H9 (cell line): ENCODE data around the gene MIPOL1. TPM values are rescaled to one million over a fixed set of nuclear protein-coding genes. Genes with fewer than 3 reads are reported as not detected.

Source experiments
- DNase-seq: peaks from one replicate; pipeline ENCODE4 v3.0.0-alpha.2; 2017
- H2AFZ ChIP-seq: one replicate; pipeline ENCODE4 v1.6.1; 2013; ENCODE audit warnings: mild to moderate bottlenecking, low read length, control low read depth, moderate library complexity
- H2AK5ac ChIP-seq: 2 replicates; pipeline ENCODE4 v1.6.1; 2013; ENCODE audit warnings: low read length, control low read depth, mixed read lengths; ENCODE audit not compliant: insufficient read length
- H2BK120ac ChIP-seq: one replicate; pipeline ENCODE4 v1.6.1; 2013; ENCODE audit warnings: low read depth, mild to moderate bottlenecking, low read length, control low read depth, inconsistent platforms; ENCODE audit not compliant: poor library complexity, severe bottlenecking
- H2BK12ac ChIP-seq: 2 replicates; pipeline ENCODE4 v1.6.1; 2013; ENCODE audit warnings: low read length, control low read depth, mixed read lengths, low read depth; ENCODE audit not compliant: insufficient read length
- H2BK15ac ChIP-seq: 2 replicates; pipeline ENCODE4 v1.6.1; 2013; ENCODE audit warnings: low read depth, low read length, control low read depth
- H2BK20ac ChIP-seq: one replicate; pipeline ENCODE4 v1.6.1; 2013; ENCODE audit warnings: low read depth, mild to moderate bottlenecking, low read length, control low read depth, inconsistent platforms; ENCODE audit not compliant: poor library complexity, severe bottlenecking
- H2BK5ac ChIP-seq: 2 replicates; pipeline ENCODE4 v1.6.1; 2013; ENCODE audit warnings: low read length, control low read depth, mixed read lengths; ENCODE audit not compliant: insufficient read length
- H3K14ac ChIP-seq: 2 replicates; pipeline ENCODE4 v1.6.1; 2013; ENCODE audit warnings: low read length, control low read depth; ENCODE audit not compliant: insufficient read depth
- H3K18ac ChIP-seq: 2 replicates; pipeline ENCODE4 v1.6.1; 2013; ENCODE audit warnings: low read depth, mild to moderate bottlenecking, mixed read lengths, low read length, control low read depth; ENCODE audit not compliant: insufficient read length
- H3K23ac ChIP-seq: 2 replicates; pipeline ENCODE4 v1.6.1; 2013; ENCODE audit warnings: low read length, control low read depth, mixed read lengths, low read depth; ENCODE audit not compliant: insufficient read length
- H3K23me2 ChIP-seq: 2 replicates; pipeline ENCODE4 v1.6.1; 2013; ENCODE audit warnings: low read depth, mild to moderate bottlenecking, mixed read lengths, low read length, control low read depth; ENCODE audit not compliant: insufficient read length, poor library complexity, severe bottlenecking
- H3K27ac ChIP-seq: 2 replicates; pipeline ENCODE4 v1.5.1; 2013; ENCODE audit warnings: low read length, control low read depth, mixed read lengths, low read depth; ENCODE audit not compliant: insufficient read length
- H3K27me3 ChIP-seq: 2 replicates; pipeline ENCODE4 v1.6.1; 2013; ENCODE audit warnings: low read length, control low read depth, inconsistent platforms; ENCODE audit not compliant: insufficient read depth
- H3K4ac ChIP-seq: 2 replicates; pipeline ENCODE4 v1.6.1; 2013; ENCODE audit warnings: low read depth, mild to moderate bottlenecking, control low read depth, inconsistent platforms, low read length, moderate library complexity
- H3K4me1 ChIP-seq: 2 replicates; pipeline ENCODE4 v1.6.1; 2013; ENCODE audit warnings: low read length, control low read depth, inconsistent platforms; ENCODE audit not compliant: insufficient read depth
- H3K4me2 ChIP-seq: 2 replicates; pipeline ENCODE4 v1.6.1; 2013; ENCODE audit warnings: low read length, control low read depth, mixed read lengths; ENCODE audit not compliant: insufficient read length, insufficient read depth
- H3K56ac ChIP-seq: 2 replicates; pipeline ENCODE4 v1.6.1; 2013; ENCODE audit warnings: low read depth, mild to moderate bottlenecking, mixed read lengths, low read length, control low read depth; ENCODE audit not compliant: insufficient read length
- H3K79me1 ChIP-seq: 2 replicates; pipeline ENCODE4 v1.6.1; 2013; ENCODE audit warnings: low read depth, mild to moderate bottlenecking, moderate library complexity, low read length, control low read depth, inconsistent platforms; ENCODE audit not compliant: insufficient read depth, poor library complexity, severe bottlenecking
- H3K79me2 ChIP-seq: 2 replicates; pipeline ENCODE4 v1.6.1; 2013; ENCODE audit warnings: low read length, control low read depth, inconsistent platforms; ENCODE audit not compliant: insufficient read depth
- H3K9ac ChIP-seq: 2 replicates; pipeline ENCODE4 v1.6.1; 2013; ENCODE audit warnings: low read length, control low read depth, mixed read lengths; ENCODE audit not compliant: insufficient read length; ENCODE audit errors: extremely low read depth
- H3K9me3 ChIP-seq: one replicate; pipeline ENCODE4 v1.6.1; 2013; ENCODE audit warnings: low read depth, low read length, inconsistent platforms; ENCODE audit not compliant: control insufficient read depth
- H3T11ph ChIP-seq: one replicate; pipeline ENCODE4 v1.6.1; 2013; ENCODE audit warnings: mild to moderate bottlenecking, low read length, control low read depth, inconsistent platforms
- H4K20me1 ChIP-seq: one replicate; pipeline ENCODE4 v1.6.1; 2013; ENCODE audit not compliant: control insufficient read depth, insufficient read length, insufficient read depth
- H4K5ac ChIP-seq: 2 replicates; pipeline ENCODE4 v1.6.1; 2013; ENCODE audit warnings: low read depth, mild to moderate bottlenecking, mixed read lengths, low read length, control low read depth; ENCODE audit not compliant: insufficient read length
- H4K8ac ChIP-seq: replicated peaks from 2 replicates; pipeline ENCODE4 v1.6.1; 2013; ENCODE audit warnings: low read length, control low read depth, mixed read lengths, low read depth; ENCODE audit not compliant: insufficient read length
- H4K91ac ChIP-seq: 2 replicates; pipeline ENCODE4 v1.6.1; 2013; ENCODE audit warnings: low read depth, mild to moderate bottlenecking, moderate library complexity, mixed read lengths, low read length, control low read depth; ENCODE audit not compliant: insufficient read length
- H3K27ac Mint-ChIP-seq, 3 experiments: 2 replicates in 2 of 3; 3 replicates in 1 of 3; pipeline ENCODE4 v1.8.0; 2020 to 2021; ENCODE audit warnings: mixed read lengths in 3 of 3, mild to moderate bottlenecking in 1 of 3, moderate library complexity in 1 of 3
- H3K27me3 Mint-ChIP-seq: 2 replicates; pipeline ENCODE4 v1.8.0; 2021; ENCODE audit warnings: low read depth, mild to moderate bottlenecking, moderate library complexity, mixed read lengths
- H3K36me3 Mint-ChIP-seq, 3 experiments: 2 replicates in 2 of 3; 3 replicates in 1 of 3; pipeline ENCODE4 v1.8.0; 2020 to 2021; ENCODE audit warnings: low read depth in 3 of 3, mixed read lengths in 3 of 3; ENCODE audit not compliant: insufficient read depth in 1 of 3
- H3K4me1 Mint-ChIP-seq, 2 experiments: 2 replicates each; pipeline ENCODE4 v1.8.0; 2020; ENCODE audit warnings: mixed read lengths in 2 of 2
- H3K4me3 Mint-ChIP-seq, 2 experiments: 2 replicates in 1 of 2; 3 replicates in 1 of 2; pipeline ENCODE4 v1.8.0; 2020 to 2021; ENCODE audit warnings: mild to moderate bottlenecking in 2 of 2, mixed read lengths in 2 of 2, moderate library complexity in 1 of 2
- H3K9me3 Mint-ChIP-seq, 2 experiments: 2 replicates in 1 of 2; 3 replicates in 1 of 2; pipeline ENCODE4 v1.8.0; 2020; ENCODE audit warnings: mild to moderate bottlenecking in 2 of 2, mixed read lengths in 2 of 2, moderate library complexity in 1 of 2
- WGBS: extraction: QIAGEN DNeasy Blood & Tissue Kit; methylation state at CpG from one replicate; pipeline ENCODE4 v1.1.7; 2013; ENCODE audit warnings: missing lambda C conversion rate, low lambda C conversion rate, mixed read lengths; ENCODE audit not compliant: insufficient read length; ENCODE audit errors: extremely low coverage; 5-methylcytosine and 5-hydroxymethylcytosine counted together
- total RNA-seq: library from RNA; stranded (reverse); gene quantifications from 2 replicates; pipeline ENCODE4 v1.2.1, GENCODE V29; 2021
- TF ChIP-seq, protein P1 (sequence below): fragments of 200-600 bp; sonication (generic); conservative IDR thresholded peaks from 3 replicates; pipeline ENCODE4 v1.8.0; 2021; ENCODE audit warnings: antibody characterized with exemption, mild to moderate bottlenecking

MIPOL1 gene
- total RNA-seq, 1 experiment from 2014 or later, result 15.6 TPM

GRCh38 chr14:37565550-37565949 lies 367.8 kb downstream of the MIPOL1 start:
- H4K20me1 ChIP-seq, result no peaks in the 10 kb centered on the region
- no peak overlapping the region for H3K4me3 Mint-ChIP-seq
- no peaks in the 10 kb centered on the region for H3K36me3 Mint-ChIP-seq
- WGBS, result no CpG with 5 or more reads among the region's 1 CpG
- no peak overlapping the region for H3K18ac ChIP-seq
- no peak for DNase-seq
- H3K27ac Mint-ChIP-seq, result no peak overlapping the region
- no peaks in the 10 kb centered on the region for H3K79me1 ChIP-seq
- no peak overlapping the region for H3T11ph ChIP-seq
- no peak overlapping the region for H3K9ac ChIP-seq
- no peak overlapping the region for H3K23ac ChIP-seq
- H3K4me1 ChIP-seq, result no peaks in the 10 kb centered on the region
- no peak overlapping the region for H3K14ac ChIP-seq
- no peak overlapping the region for H2BK12ac ChIP-seq
- H3K4ac ChIP-seq, result no peak overlapping the region
- peaks cover 14 to 17% of the 10 kb centered on the region in 2 experiments for H3K4me1 Mint-ChIP-seq
- H3K79me2 ChIP-seq, result no peaks in the 10 kb centered on the region
- no peaks in the 10 kb centered on the region for H3K23me2 ChIP-seq
- no peak overlapping the region for H2BK120ac ChIP-seq
- TF ChIP-seq, protein P1, sequence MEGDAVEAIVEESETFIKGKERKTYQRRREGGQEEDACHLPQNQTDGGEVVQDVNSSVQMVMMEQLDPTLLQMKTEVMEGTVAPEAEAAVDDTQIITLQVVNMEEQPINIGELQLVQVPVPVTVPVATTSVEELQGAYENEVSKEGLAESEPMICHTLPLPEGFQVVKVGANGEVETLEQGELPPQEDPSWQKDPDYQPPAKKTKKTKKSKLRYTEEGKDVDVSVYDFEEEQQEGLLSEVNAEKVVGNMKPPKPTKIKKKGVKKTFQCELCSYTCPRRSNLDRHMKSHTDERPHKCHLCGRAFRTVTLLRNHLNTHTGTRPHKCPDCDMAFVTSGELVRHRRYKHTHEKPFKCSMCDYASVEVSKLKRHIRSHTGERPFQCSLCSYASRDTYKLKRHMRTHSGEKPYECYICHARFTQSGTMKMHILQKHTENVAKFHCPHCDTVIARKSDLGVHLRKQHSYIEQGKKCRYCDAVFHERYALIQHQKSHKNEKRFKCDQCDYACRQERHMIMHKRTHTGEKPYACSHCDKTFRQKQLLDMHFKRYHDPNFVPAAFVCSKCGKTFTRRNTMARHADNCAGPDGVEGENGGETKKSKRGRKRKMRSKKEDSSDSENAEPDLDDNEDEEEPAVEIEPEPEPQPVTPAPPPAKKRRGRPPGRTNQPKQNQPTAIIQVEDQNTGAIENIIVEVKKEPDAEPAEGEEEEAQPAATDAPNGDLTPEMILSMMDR, result peak; percentile 69
- H3K27ac ChIP-seq, result no peak overlapping the region
- no peak overlapping the region for H2BK15ac ChIP-seq
- no peak overlapping the region for H2AK5ac ChIP-seq
- H3K4me2 ChIP-seq, result no peak overlapping the region
- no peak overlapping the region for H4K91ac ChIP-seq
- H3K9me3 ChIP-seq, result no peaks in the 10 kb centered on the region
- H4K8ac ChIP-seq, result no peak overlapping the region
- H3K56ac ChIP-seq, result no peak overlapping the region
- H3K9me3 Mint-ChIP-seq, result no peaks in the 10 kb centered on the region
- H2AFZ ChIP-seq, result no peak overlapping the region
- H3K27me3 ChIP-seq, result no peaks in the 10 kb centered on the region
- no peak overlapping the region for H2BK20ac ChIP-seq
- no peak overlapping the region for H2BK5ac ChIP-seq
- no peak overlapping the region for H4K5ac ChIP-seq
- no peaks in the 10 kb centered on the region for H3K27me3 Mint-ChIP-seq
